Endodermal cell (in vitro differentiated cells): Measurements from ENCODE around the gene ZNF710. TPM values are rescaled to one million over a fixed set of nuclear protein-coding genes. Genes with fewer than 3 reads are reported as not detected.

Experiments
- DNase-seq: peaks from one replicate; pipeline ENCODE4 v3.0.0-alpha.2; 2017
- H3K27ac ChIP-seq: 2 replicates; pipeline ENCODE4 v1.5.1; 2013; ENCODE audit warnings: mild to moderate bottlenecking, low read depth, low read length, moderate library complexity
- H3K27me3 ChIP-seq: 2 replicates; pipeline ENCODE4 v1.6.1; 2013; ENCODE audit warnings: mild to moderate bottlenecking, low read length, moderate library complexity; ENCODE audit not compliant: insufficient read depth, control insufficient read depth, poor library complexity, severe bottlenecking
- H3K36me3 ChIP-seq: 2 replicates; pipeline ENCODE4 v1.7.0; 2013; ENCODE audit warnings: mild to moderate bottlenecking, low read length, moderate library complexity; ENCODE audit not compliant: control insufficient read depth, insufficient read depth
- H3K4me1 ChIP-seq: one replicate; pipeline ENCODE4 v1.7.0; 2013; ENCODE audit warnings: low read length; ENCODE audit not compliant: control insufficient read depth, insufficient read depth
- H3K4me3 ChIP-seq: 2 replicates; pipeline ENCODE4 v1.5.1; 2013; ENCODE audit warnings: mild to moderate bottlenecking, low read length, moderate library complexity
- H3K9ac ChIP-seq: 2 replicates; pipeline ENCODE4 v1.6.1; 2013; ENCODE audit warnings: mild to moderate bottlenecking, low read length, moderate library complexity; ENCODE audit not compliant: poor library complexity, severe bottlenecking; ENCODE audit errors: extremely low read depth
- H3K9me3 ChIP-seq: 2 replicates; pipeline ENCODE4 v1.6.1; 2013; ENCODE audit warnings: mild to moderate bottlenecking, low read length, moderate library complexity; ENCODE audit not compliant: control insufficient read depth
- H3K27ac Mint-ChIP-seq: 2 replicates; pipeline ENCODE4 v1.8.0; 2020; ENCODE audit warnings: mixed read lengths
- H3K27me3 Mint-ChIP-seq: 2 replicates; pipeline ENCODE4 v1.8.0; 2021; ENCODE audit warnings: mild to moderate bottlenecking, mixed read lengths; ENCODE audit not compliant: insufficient read depth
- H3K36me3 Mint-ChIP-seq: 2 replicates; pipeline ENCODE4 v1.8.0; 2020; ENCODE audit warnings: low read depth, mixed read lengths
- H3K4me1 Mint-ChIP-seq: 2 replicates; pipeline ENCODE4 v1.8.0; 2020; ENCODE audit warnings: mixed read lengths
- H3K4me3 Mint-ChIP-seq: 2 replicates; pipeline ENCODE4 v1.8.0; 2020; ENCODE audit warnings: mild to moderate bottlenecking, moderate library complexity, mixed read lengths
- H3K9me3 Mint-ChIP-seq: 2 replicates; pipeline ENCODE4 v1.8.0; 2020; ENCODE audit warnings: mild to moderate bottlenecking, mixed read lengths
- CTCF ChIP-seq: fragments of 200-600 bp; sonication (generic); conservative IDR thresholded peaks from 2 replicates; pipeline ENCODE4 v1.5.0; 2021; ENCODE audit warnings: antibody characterized with exemption, mild to moderate bottlenecking
- WGBS, 2 experiments: methylation state at CpG; one replicate each; pipeline versions ENCODE4 v1.1.5 to v1.1.7; 2013; ENCODE audit warnings: missing lambda C conversion rate in 2 of 2, mixed read lengths in 1 of 2; ENCODE audit not compliant: insufficient coverage in 1 of 2, insufficient read length in 1 of 2; 5-methylcytosine and 5-hydroxymethylcytosine counted together
- total RNA-seq, 2 donors: library from RNA; stranded (reverse); fragmentation: NEBNext Ultra II Directional in 1 of 2; extraction: Animal tissue kit (Norgen Biotek cat#: 25700) in 1 of 2; gene quantifications; 2 replicates in 1 of 2; 3 replicates in 1 of 2; pipeline ENCODE4 v1.2.1, GENCODE V29; 2021

The ZNF710 gene
- total RNA-seq, 2 donors from 2014 or later: 31.8 to 39.1 TPM

GRCh38 chr15:90042766-90043529 lies 41.8 kb downstream of the ZNF710 start:
- no peak overlapping the region for H3K9ac ChIP-seq
- H3K9me3 ChIP-seq: no peaks in the 10 kb centered on the region
- no peak overlapping the region for H3K4me3 Mint-ChIP-seq
- H3K27ac ChIP-seq: peak overlapping the region; percentile 94
- no peaks in the 10 kb centered on the region for H3K27me3 ChIP-seq
- H3K27ac Mint-ChIP-seq: peak overlapping the region; percentile 70
- H3K4me1 ChIP-seq: peaks cover 3% of the 10 kb centered on the region
- H3K36me3 ChIP-seq: peaks cover 14% of the 10 kb centered on the region
- no peak overlapping the region for H3K4me3 ChIP-seq
- TF ChIP-seq CTCF: no peak
- H3K9me3 Mint-ChIP-seq: no peaks in the 10 kb centered on the region
- DNase-seq: no peak
- peaks cover 35% of the 10 kb centered on the region for H3K4me1 Mint-ChIP-seq
- 92 to 95% methylated on average over 16 to 27 of the region's 27 CpGs for WGBS, 2 experiments
- H3K36me3 Mint-ChIP-seq: peaks cover 13% of the 10 kb centered on the region
- H3K27me3 Mint-ChIP-seq: no peaks in the 10 kb centered on the region

- Histone ChIP-seq H3K27me3 (no peaks in the 10 kb centered on the region), H3K4me1 (peaks cover 3% of the 10 kb centered on the region), H3K4me3 (no peak overlapping the region), H3K27ac (peak overlapping the region; percentile 94), H3K9me3 (no peaks in the 10 kb centered on the region), H3K36me3 (peaks cover 14% of the 10 kb centered on the region), H3K9ac (no peak overlapping the region)
- no peak for DNase-seq
- no peak overlapping the region for H3K27ac Mint-ChIP-seq
- peaks cover 13% of the 10 kb centered on the region for H3K36me3 Mint-ChIP-seq
- peaks cover 29% of the 10 kb centered on the region for H3K4me1 Mint-ChIP-seq
- no peak for TF ChIP-seq CTCF
- H3K4me3 Mint-ChIP-seq: no peak overlapping the region
- no peaks in the 10 kb centered on the region for H3K27me3 Mint-ChIP-seq
- 71 to 79% methylated on average over 5 of the region's 5 CpGs for WGBS, 2 experiments
- no peaks in the 10 kb centered on the region for H3K9me3 Mint-ChIP-seq
Observed at GRCh38 chr15:90043530-90044010, 42.4 kb downstream of the ZNF710 start.

- H3K36me3 ChIP-seq: peaks cover 14% of the 10 kb centered on the region
- H3K27me3 ChIP-seq: no peaks in the 10 kb centered on the region
- H3K27ac Mint-ChIP-seq: no peak overlapping the region
- WGBS, 2 experiments: 93 to 94% methylated on average over 7 to 14 of the region's 14 CpGs
- TF ChIP-seq CTCF: no peak
- no peak overlapping the region for H3K4me3 Mint-ChIP-seq
- peaks cover 3% of the 10 kb centered on the region for H3K4me1 ChIP-seq
- no peaks in the 10 kb centered on the region for H3K9me3 ChIP-seq
- H3K4me1 Mint-ChIP-seq: peaks cover 29% of the 10 kb centered on the region
- peak overlapping the region; percentile 94 for H3K27ac ChIP-seq
- peaks cover 13% of the 10 kb centered on the region for H3K36me3 Mint-ChIP-seq
- no peak overlapping the region for H3K9ac ChIP-seq
- no peaks in the 10 kb centered on the region for H3K9me3 Mint-ChIP-seq
- no peak for DNase-seq
- H3K4me3 ChIP-seq: no peak overlapping the region
- H3K27me3 Mint-ChIP-seq: no peaks in the 10 kb centered on the region
Observed at GRCh38 chr15:90044191-90044590, 43.1 kb downstream of the ZNF710 start.
